NCI-H187 treated with DMSO at 0.1 percent for 48 hours (cell line): ENCODE results near the gene KLRK1.
A peak's percentile ranks its signal among the peaks of the same experiment; 100 is the strongest.
"Not testable (repeated sequence)": the region's sequence is repeated elsewhere in the genome, so short reads cannot be mapped to it uniquely, and the experiment has no call there.

Source experiments
- DNase-seq: peaks from one replicate; lab custom pipeline; 2025; lab: John Stamatoyannopoulos, UW

Gene KLRK1

DNA sequence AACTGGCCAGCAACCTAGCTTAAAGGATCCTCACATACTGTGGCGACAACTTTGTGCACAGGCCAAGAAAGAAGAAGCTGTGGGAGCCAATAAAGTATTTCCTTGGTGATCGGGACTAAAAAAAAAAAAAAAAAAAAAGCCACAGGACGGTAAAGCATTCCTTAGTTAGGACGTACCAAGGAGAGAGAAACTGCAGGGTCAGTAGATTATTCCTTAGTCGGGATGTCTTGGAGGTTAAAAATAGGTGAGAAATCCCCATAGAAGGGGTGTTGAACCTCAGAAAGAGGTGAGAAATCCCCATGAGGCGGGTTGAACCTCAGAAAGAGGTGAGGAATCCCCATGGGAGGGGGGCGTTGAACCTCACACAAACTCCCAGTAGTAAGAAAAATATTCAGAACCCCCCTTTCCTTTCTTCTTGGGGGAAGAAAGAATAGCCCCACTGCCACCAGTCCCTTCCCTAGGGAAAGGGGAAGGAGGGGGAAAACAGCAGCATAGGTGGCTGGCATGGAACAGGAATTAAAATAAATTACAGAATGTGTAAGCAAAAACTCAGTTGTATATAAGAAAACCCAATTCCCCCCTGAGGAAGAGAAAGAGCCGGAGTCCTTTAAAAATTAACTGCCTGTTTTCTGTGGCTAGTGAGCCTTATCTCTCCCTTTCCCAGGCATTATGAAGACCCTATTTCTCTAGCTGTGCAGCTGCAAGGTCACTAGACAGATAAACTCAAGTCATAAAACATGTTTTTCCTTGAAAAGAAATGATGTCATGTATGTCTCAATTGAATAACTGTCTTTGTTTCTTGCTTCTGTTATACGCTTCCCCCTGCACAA, 26.8 kb downstream of the KLRK1 start:
- no peak for DNase-seq

GRCh38 chr12:10362325-10362724, 27.5 kb downstream of the KLRK1 start:
- DNase-seq, result no peak

DNA sequence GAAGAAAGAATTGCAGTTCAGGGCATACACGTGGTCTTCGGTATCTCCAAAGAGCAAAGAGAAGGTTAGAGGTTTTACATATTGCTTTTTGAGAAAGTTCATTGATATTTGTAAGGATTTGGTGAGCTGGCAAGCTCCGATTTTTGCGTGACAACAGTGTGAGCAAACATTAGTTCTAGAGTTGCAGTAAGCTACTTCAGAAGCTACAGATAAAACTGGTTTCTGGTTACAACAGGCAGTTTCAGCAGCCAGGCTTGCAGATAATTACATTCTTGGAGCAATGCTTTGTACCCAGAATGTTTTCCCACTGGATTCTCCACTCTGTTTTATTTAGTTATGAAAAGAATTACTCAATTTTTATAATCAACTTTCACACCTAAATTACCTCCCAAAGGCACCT, 28.2 kb downstream of the KLRK1 start:
- no peak for DNase-seq

DNA sequence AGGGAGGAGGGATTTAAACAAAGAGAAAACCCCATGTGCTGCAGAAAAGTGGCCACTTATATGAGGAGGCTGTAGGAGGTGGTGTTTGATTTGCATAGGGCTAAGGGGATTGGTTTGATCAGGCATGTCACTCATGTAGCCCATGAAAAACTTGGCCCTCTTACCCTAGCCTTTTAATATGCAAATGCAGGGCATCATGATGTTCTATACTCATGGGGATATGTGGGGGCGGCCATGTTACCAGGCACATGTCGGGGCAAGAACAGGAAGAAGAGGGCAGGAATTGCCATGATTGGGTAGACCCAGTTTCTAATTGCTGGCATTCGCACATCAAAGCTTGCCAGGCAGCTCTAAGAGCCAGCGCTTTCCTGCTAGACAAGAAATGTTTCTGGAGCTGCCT, 28.8 kb downstream of the KLRK1 start:
- peak; percentile 87 for DNase-seq

- no peak for DNase-seq
Observed at GRCh38 chr12:10358969-10359368, 30.9 kb downstream of the KLRK1 start.

- DNase-seq, result no peak
Observed at GRCh38 chr12:10358131-10358530, 31.7 kb downstream of the KLRK1 start.

GRCh38 chr12:10354502-10354901, 35.3 kb downstream of the KLRK1 start:
- no peak for DNase-seq

- no peak for DNase-seq
Observed at GRCh38 chr12:10354071-10354470, 35.8 kb downstream of the KLRK1 start.

DNA sequence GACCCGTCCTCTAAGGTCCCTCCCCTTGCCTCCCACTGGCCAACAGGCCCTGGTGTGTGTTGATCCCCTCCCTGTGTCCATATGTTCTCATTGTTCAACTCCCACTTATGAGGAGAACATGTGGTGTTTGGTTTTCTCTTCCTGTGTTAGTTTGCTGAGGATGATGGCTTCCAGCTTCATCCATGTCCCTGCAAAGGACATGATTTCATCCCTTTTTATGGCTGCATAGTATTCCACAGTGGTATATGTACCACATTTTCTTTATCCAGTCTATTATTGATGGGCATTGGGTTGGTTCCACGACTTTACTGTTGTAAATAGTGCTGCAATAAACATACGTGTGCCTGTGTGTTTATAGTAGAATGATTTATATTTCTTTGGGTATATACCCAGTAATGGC, 38.4 kb downstream of the KLRK1 start:
- DNase-seq, result not testable (repeated sequence)

DNA sequence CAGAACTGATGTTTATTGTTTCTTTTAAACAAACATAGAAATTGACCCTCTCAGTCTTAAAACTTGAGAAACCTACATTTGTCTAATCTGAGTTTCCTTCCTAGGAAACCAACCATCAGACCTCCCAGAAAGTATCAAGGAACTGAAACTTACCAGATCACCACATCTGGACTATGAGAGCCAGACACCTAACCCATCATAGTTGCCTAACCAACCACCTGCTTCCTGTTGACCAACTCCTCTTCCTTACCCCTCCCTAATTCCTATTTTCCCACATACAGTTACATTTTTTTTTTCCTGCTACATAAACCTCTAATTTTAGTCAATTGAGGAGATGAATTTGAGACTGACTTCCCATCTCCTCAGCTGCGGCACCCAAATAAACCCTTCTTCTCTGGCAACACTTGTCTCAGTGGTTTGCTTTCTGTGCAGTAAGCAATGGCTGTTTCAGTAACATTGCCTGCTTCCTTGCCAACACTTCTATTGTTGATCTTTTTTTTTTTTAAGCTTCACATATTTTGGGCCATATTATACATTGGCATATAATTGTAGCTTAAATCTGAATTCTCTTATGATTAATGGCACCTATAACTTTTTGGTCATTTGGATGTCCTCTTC, 47.8 kb downstream of the KLRK1 start:
- no peak for DNase-seq

GRCh38 chr12:10340946-10341345, 48.9 kb downstream of the KLRK1 start:
- DNase-seq, result not testable (repeated sequence)

- DNase-seq, result no peak
Observed at GRCh38 chr12:10339053-10339840, 50.6 kb downstream of the KLRK1 start.

- DNase-seq, result not testable (repeated sequence)
Observed at GRCh38 chr12:10338470-10338869, 51.4 kb downstream of the KLRK1 start.

- DNase-seq, result not testable (repeated sequence)
Observed at GRCh38 chr12:10336196-10336595, 53.6 kb downstream of the KLRK1 start.

- DNase-seq, result no peak
Observed at GRCh38 chr12:10331642-10332239, 58.1 kb downstream of the KLRK1 start.

DNA sequence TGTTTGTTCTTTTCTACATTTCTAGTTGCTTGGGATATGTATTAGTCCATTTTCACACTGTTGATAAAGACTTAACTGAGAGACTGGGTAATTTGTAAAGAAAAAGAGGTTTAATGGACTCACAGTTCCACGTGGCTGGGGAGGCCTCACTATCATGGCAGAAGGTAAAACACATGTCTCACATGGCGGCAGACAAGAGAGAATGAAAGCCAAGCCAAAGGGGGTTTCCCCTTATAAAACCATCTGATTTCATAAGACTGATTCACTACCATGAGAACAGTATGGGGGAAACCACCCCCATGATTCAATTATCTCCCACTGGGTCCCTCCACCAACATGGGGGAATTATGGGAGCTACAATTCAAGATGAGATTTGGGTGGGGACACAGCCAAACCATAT, 61.1 kb downstream of the KLRK1 start:
- DNase-seq, result not testable (repeated sequence)
